Urinary bladder (tissue), 4 donors: Measurements from ENCODE around the gene TET1. TPM values are rescaled to one million over a fixed set of nuclear protein-coding genes. Genes with fewer than 3 reads are reported as not detected.
"Not testable (repeated sequence)": the region's sequence is repeated elsewhere in the genome, so short reads cannot be mapped to it uniquely, and the experiment has no call there.

ENCODE experiments used
- DNase-seq: peaks from one replicate; pipeline ENCODE4 v3.0.0-alpha.2; 2015; ENCODE audit errors: extremely low spot score
- H3K27ac ChIP-seq: one replicate; pipeline ENCODE4 v1.5.1; 2013; ENCODE audit warnings: low read depth, mild to moderate bottlenecking, moderate library complexity
- H3K36me3 ChIP-seq: one replicate; pipeline ENCODE4 v1.6.1; 2013; ENCODE audit warnings: mild to moderate bottlenecking, moderate library complexity; ENCODE audit not compliant: insufficient read depth
- H3K4me1 ChIP-seq: one replicate; pipeline ENCODE4 v1.6.1; 2013; ENCODE audit warnings: mild to moderate bottlenecking, moderate library complexity; ENCODE audit not compliant: insufficient read depth
- H3K4me3 ChIP-seq: one replicate; pipeline ENCODE4 v1.5.1; 2013; ENCODE audit warnings: low read depth, low read length
- WGBS: extraction: QIAGEN DNeasy Blood & Tissue Kit; methylation state at CpG from one replicate; pipeline ENCODE4 v1.1.7; 2013; 5-methylcytosine and 5-hydroxymethylcytosine counted together
- polyA plus RNA-seq: library from polyadenylated mRNA; stranded (reverse); fragments of 200-250 nt; gene quantifications from one replicate; pipeline ENCODE4 v1.2.3, GENCODE V29; 2013
- total RNA-seq: library from RNA; depleted of rRNA; stranded (reverse); fragments of >200 nt; gene quantifications from one replicate; pipeline ENCODE4 v1.2.3, GENCODE V29; 2014
- donor health status: healthy with polysubstance abuse.
- donor health status: healthy.

The TET1 gene
- total and polyA plus RNA-seq, 2 donors, result 0.53 to 41.6 TPM

GRCh38 chr10:68647672-68648341, 87.7 kb downstream of the TET1 start:
- no peaks in the 10 kb centered on the region for H3K36me3 ChIP-seq
- WGBS, result 93% methylated on average over 2 of the region's 2 CpGs
- H3K27ac ChIP-seq, result no peak overlapping the region
- no peaks in the 10 kb centered on the region for H3K4me1 ChIP-seq
- no peak for DNase-seq
- H3K4me3 ChIP-seq, result no peak overlapping the region

DNA sequence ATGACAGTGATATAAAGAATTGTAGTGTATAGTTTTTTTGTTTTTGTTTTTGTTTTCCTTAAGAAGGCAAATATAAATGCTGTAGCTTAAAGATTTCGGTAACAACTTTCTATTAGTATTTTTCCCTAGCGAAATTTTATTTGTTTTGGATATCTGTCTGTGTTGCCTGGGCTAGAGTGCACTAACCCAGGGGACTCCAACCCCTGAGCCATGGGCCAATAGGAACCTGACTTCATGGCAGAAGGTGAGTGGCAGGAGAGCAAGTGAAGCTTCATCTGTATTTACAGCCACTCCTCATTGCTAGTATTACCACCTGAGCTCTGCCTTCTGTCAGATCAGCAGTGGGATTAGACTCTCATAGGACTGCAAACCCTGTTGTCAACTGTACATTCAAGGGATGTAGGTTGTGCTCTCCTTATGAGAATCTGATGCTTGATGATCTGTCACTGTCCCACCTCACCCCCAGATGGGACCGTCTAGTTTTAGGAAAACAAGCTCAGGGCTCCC, 95.5 kb downstream of the TET1 start:
- Histone ChIP-seq H3K4me3 (no peak overlapping the region), H3K36me3 (peaks cover 2% of the 10 kb centered on the region), H3K27ac (no peak overlapping the region), H3K4me1 (no peaks in the 10 kb centered on the region)
- no peak for DNase-seq
- 98% methylated on average over 3 of the region's 3 CpGs for WGBS

- H3K4me3 ChIP-seq, result no peak overlapping the region
- H3K27ac ChIP-seq, result no peak overlapping the region
- DNase-seq, result no peak
- H3K4me1 ChIP-seq, result no peaks in the 10 kb centered on the region
- H3K36me3 ChIP-seq, result peaks cover 2% of the 10 kb centered on the region
- WGBS, result 85% methylated on average over 2 of the region's 2 CpGs
Measured at GRCh38 chr10:68665841-68666240, 105.7 kb downstream of the TET1 start.

DNA sequence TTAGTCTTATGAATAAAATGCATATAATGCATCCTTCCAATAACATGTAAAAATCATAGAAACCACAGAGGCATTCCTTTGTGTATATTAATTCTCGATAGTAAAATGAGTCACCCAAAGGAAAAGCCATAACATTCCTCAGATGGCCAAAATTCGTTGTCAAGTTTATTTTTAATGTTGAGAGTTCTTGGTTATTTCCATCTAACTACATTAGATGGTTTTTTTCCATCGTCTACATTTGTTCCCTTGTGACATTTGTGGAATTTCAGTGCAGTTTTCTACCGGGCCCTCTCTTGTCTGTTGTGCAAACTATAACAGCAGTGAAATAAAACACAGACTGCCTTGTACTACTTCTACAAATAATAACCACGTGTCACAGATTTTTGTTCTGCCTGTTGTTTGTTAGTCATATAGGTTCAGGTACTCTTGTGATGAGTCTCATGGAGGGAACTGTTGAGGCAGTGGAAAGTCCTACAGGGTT, 106.2 kb downstream of the TET1 start:
- Histone ChIP-seq H3K27ac (no peak overlapping the region), H3K4me1 (no peaks in the 10 kb centered on the region), H3K36me3 (peaks cover 2% of the 10 kb centered on the region), H3K4me3 (no peak overlapping the region)
- 48% methylated on average over 5 of the region's 5 CpGs for WGBS
- no peak for DNase-seq

GRCh38 chr10:68668231-68668630, 108.1 kb downstream of the TET1 start:
- H3K27ac ChIP-seq, result no peak overlapping the region
- no peak overlapping the region for H3K4me3 ChIP-seq
- H3K36me3 ChIP-seq, result peaks cover 2% of the 10 kb centered on the region
- WGBS, result 92% methylated on average over 5 of the region's 5 CpGs
- H3K4me1 ChIP-seq, result no peaks in the 10 kb centered on the region
- no peak for DNase-seq

- Histone ChIP-seq H3K27ac (no peak overlapping the region), H3K4me3 (no peak overlapping the region), H3K36me3 (peaks cover under 1% of the 10 kb centered on the region), H3K4me1 (no peaks in the 10 kb centered on the region)
- DNase-seq, result no peak
- WGBS, result 94% methylated on average over 4 of the region's 4 CpGs
Measured at GRCh38 chr10:68668972-68669371, 108.8 kb downstream of the TET1 start.

DNA sequence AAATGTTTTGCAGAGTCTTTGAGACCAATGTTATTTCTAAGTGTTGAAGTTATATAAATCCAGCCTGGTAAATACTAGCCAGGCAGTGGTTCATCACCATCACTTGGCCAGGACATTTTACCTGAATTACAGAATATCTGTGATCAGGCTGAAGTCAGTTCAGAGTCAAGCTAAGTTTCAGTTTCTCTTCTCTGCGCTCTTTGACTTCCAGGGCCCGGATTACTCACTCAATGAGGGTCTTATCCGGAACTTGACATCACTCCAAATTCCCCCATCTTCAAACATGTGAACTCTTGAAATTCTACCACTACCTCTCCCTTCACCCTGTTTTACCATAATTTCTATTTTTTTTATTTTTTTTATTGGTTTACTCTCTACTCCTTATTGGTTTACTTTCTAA, 124.3 kb downstream of the TET1 start:
- WGBS, result 94% methylated on average over 3 of the region's 3 CpGs
- Histone ChIP-seq H3K27ac (no peak overlapping the region), H3K4me1 (no peaks in the 10 kb centered on the region), H3K4me3 (no peak overlapping the region), H3K36me3 (no peaks in the 10 kb centered on the region)
- DNase-seq, result no peak

- H3K27ac ChIP-seq, result no peak overlapping the region
- no peak overlapping the region for H3K4me3 ChIP-seq
- DNase-seq, result no peak
- no peaks in the 10 kb centered on the region for H3K4me1 ChIP-seq
- WGBS, result 90% methylated on average over 1 of the region's 1 CpG
- no peaks in the 10 kb centered on the region for H3K36me3 ChIP-seq
Measured at GRCh38 chr10:68696018-68696417, 135.9 kb downstream of the TET1 start.

DNA sequence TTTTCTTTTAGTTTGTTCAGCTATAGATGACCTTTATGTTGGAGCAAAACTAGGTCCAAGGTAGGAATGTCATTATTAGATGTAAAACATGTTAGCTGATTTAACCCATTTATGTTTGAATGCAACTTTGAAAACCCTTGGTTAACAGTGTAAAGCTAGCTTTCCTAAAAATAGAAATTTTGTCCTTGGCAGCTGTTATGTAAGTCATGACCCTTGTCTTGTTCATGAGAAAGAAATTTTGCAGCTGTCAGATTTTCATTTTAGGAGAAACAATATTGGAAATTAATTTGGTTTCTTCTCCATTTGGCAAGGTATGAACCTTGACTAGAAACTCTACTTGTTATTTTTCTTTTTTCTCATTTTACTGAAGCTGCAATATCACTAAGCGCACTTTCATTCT, 137.0 kb downstream of the TET1 start:
- Histone ChIP-seq H3K4me3 (no peak overlapping the region), H3K4me1 (no peaks in the 10 kb centered on the region), H3K36me3 (no peaks in the 10 kb centered on the region), H3K27ac (no peak overlapping the region)
- 98% methylated on average over 1 of the region's 1 CpG for WGBS
- DNase-seq, result no peak

- 68% methylated on average over 1 of the region's 1 CpG for WGBS
- Histone ChIP-seq H3K4me1 (no peaks in the 10 kb centered on the region), H3K27ac (no peak overlapping the region), H3K4me3 (no peak overlapping the region), H3K36me3 (no peaks in the 10 kb centered on the region)
- DNase-seq, result no peak
Measured at GRCh38 chr10:68700197-68700596, 140.1 kb downstream of the TET1 start.

- Histone ChIP-seq H3K27ac (no peak overlapping the region), H3K4me3 (no peak overlapping the region), H3K4me1 (no peaks in the 10 kb centered on the region), H3K36me3 (no peaks in the 10 kb centered on the region)
- WGBS, result 95% methylated on average over 1 of the region's 1 CpG
- no peak for DNase-seq
Measured at GRCh38 chr10:68705548-68705947, 145.4 kb downstream of the TET1 start.

GRCh38 chr10:68708987-68709386, 148.8 kb downstream of the TET1 start:
- 93% methylated on average over 5 of the region's 5 CpGs for WGBS
- H3K36me3 ChIP-seq, H3K27ac ChIP-seq, H3K4me1 ChIP-seq, H3K4me3 ChIP-seq, DNase-seq: not testable (repeated sequence)

DNA sequence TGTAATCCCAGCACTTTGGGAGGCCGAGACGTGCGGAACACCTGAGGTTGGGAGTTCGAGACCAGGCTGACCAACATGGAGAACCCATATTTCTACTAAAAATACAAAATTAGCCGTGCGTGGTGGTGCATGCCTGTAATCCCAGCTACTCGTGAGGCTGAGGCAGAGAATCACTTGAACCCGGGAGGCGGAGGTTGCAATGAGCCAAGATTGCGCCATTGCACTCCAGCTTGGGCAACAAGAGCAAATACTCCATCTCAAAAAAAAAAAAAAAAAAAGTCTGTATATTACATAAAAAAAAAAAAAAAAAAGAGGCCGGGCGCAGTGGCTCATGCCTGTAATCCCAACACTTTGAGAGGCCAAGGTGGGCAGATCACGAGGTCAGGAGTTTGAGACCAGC, 152.9 kb downstream of the TET1 start:
- WGBS, result 95% methylated on average over 13 of the region's 13 CpGs
- H3K4me1 ChIP-seq, H3K27ac ChIP-seq, H3K4me3 ChIP-seq, H3K36me3 ChIP-seq, DNase-seq: not testable (repeated sequence)

GRCh38 chr10:68717435-68717834, 157.3 kb downstream of the TET1 start:
- no peak for DNase-seq
- no peaks in the 10 kb centered on the region for H3K4me1 ChIP-seq
- no peak overlapping the region for H3K27ac ChIP-seq
- WGBS, result 67% methylated on average over 3 of the region's 3 CpGs
- no peak overlapping the region for H3K4me3 ChIP-seq
- no peaks in the 10 kb centered on the region for H3K36me3 ChIP-seq
